IMR-90 (cell line): Measurements from ENCODE around the gene ATOSB. TPM values are rescaled to one million over a fixed set of nuclear protein-coding genes. Genes with fewer than 3 reads are reported as not detected.

Experiments
- ATAC-seq: fragments of 200-7000 bp; cut with Tn5 transposase; 2 replicates; pipeline ENCODE4 v1.9.1; 2020; ENCODE audit warnings: low read depth, mild to moderate bottlenecking, moderate library complexity
- BruUV-seq: library from RNA; stranded (reverse); fragments of 400-500 nt; replicated peaks from 2 replicates; lab custom pipeline; 2021; lab: Mats Ljungman, UMichigan
- CTCF ChIA-PET: fragments of 300-600 bp; formaldehyde crosslinking; extraction: SDS; loops from one replicate; lab custom pipeline; 2021; ENCODE audit warnings: antibody characterized with exemption; lab: Yijun Ruan, JAX
- POLR2A ChIA-PET: fragments of 300-600 bp; sonication (Branson Sonifier 250); formaldehyde crosslinking; loops from one replicate; lab custom pipeline; 2022; ENCODE audit warnings: antibody characterized with exemption; ENCODE audit not compliant: unreplicated experiment; lab: Charles Lee
- DNase-seq: peaks from one replicate; pipeline ENCODE4 v3.0.0; 2013
- H2AFZ ChIP-seq: replicated peaks from 2 replicates; pipeline ENCODE3; 2013; ENCODE audit warnings: low read length, mild to moderate bottlenecking; ENCODE audit not compliant: poor library complexity
- H2AK5ac ChIP-seq: 2 replicates; pipeline ENCODE4 v1.6.1; 2013; ENCODE audit warnings: low read depth, low read length, inconsistent platforms
- H2AK9ac ChIP-seq: replicated peaks from 2 replicates; pipeline ENCODE3; 2013; ENCODE audit warnings: mild to moderate bottlenecking, low read depth, low read length, moderate library complexity; ENCODE audit not compliant: poor library complexity
- H2BK120ac ChIP-seq: 2 replicates; pipeline ENCODE4 v1.6.1; 2013; ENCODE audit warnings: low read depth, low read length, inconsistent platforms
- H2BK15ac ChIP-seq: 3 replicates; pipeline ENCODE4 v1.6.1; 2013; ENCODE audit warnings: low read depth, low read length, inconsistent platforms
- H2BK20ac ChIP-seq: 2 replicates; pipeline ENCODE4 v1.6.1; 2013; ENCODE audit warnings: low read depth, mild to moderate bottlenecking, inconsistent platforms, low read length, moderate library complexity
- H2BK5ac ChIP-seq: 2 replicates; pipeline ENCODE4 v1.6.1; 2013; ENCODE audit warnings: mild to moderate bottlenecking, low read depth, low read length, inconsistent platforms; ENCODE audit not compliant: poor library complexity, severe bottlenecking
- H3K14ac ChIP-seq: replicated peaks from 2 replicates; pipeline ENCODE4 v1.6.1; 2013; ENCODE audit warnings: low read depth, low read length, inconsistent platforms
- H3K18ac ChIP-seq: 2 replicates; pipeline ENCODE4 v1.6.1; 2013; ENCODE audit warnings: low read depth, low read length, control low read depth
- H3K23ac ChIP-seq: 2 replicates; pipeline ENCODE4 v1.6.1; 2013; ENCODE audit warnings: low read depth, low read length, inconsistent platforms
- H3K27ac ChIP-seq: 2 replicates; pipeline ENCODE4 v1.5.1; 2013; ENCODE audit warnings: mild to moderate bottlenecking, control low read depth, low read length; ENCODE audit not compliant: insufficient read depth
- H3K27me3 ChIP-seq: 2 replicates; pipeline ENCODE4 v1.6.1; 2013; ENCODE audit warnings: low read length; ENCODE audit not compliant: control insufficient read depth, insufficient read depth
- H3K36me3 ChIP-seq: 2 replicates; pipeline ENCODE4 v1.6.1; 2013; ENCODE audit warnings: low read length, mixed read lengths; ENCODE audit not compliant: control insufficient read depth, insufficient read depth
- H3K4ac ChIP-seq: 2 replicates; pipeline ENCODE4 v1.6.1; 2013; ENCODE audit warnings: low read depth, low read length, inconsistent platforms
- H3K4me1 ChIP-seq: 2 replicates; pipeline ENCODE4 v1.6.1; 2013; ENCODE audit warnings: low read length, mixed read lengths; ENCODE audit not compliant: control insufficient read depth, insufficient read depth
- H3K4me2 ChIP-seq: 2 replicates; pipeline ENCODE4 v1.6.1; 2013; ENCODE audit warnings: low read depth, mild to moderate bottlenecking, control low read depth, low read length, moderate library complexity
- H3K4me3 ChIP-seq: 2 replicates; pipeline ENCODE4 v1.5.1; 2013; ENCODE audit warnings: low read depth, mild to moderate bottlenecking, control low read depth, low read length, moderate library complexity; ENCODE audit not compliant: insufficient read depth
- H3K56ac ChIP-seq: 2 replicates; pipeline ENCODE4 v1.6.1; 2013; ENCODE audit warnings: low read length, inconsistent platforms; ENCODE audit not compliant: insufficient read depth; ENCODE audit errors: extremely low read depth
- H3K79me1 ChIP-seq, 2 experiments: 2 replicates each; pipeline ENCODE4 v1.6.1; 2013; ENCODE audit warnings: low read length in 2 of 2, inconsistent platforms in 1 of 2, low read depth in 1 of 2
- H3K9ac ChIP-seq: 2 replicates; pipeline ENCODE4 v1.6.1; 2013; ENCODE audit warnings: low read depth, low read length, control low read depth
- H3K9me1 ChIP-seq: 2 replicates; pipeline ENCODE4 v1.6.1; 2013; ENCODE audit warnings: low read length, inconsistent platforms; ENCODE audit not compliant: insufficient read depth
- H3K9me3 ChIP-seq: 2 replicates; pipeline ENCODE4 v1.6.1; 2013; ENCODE audit warnings: low read length; ENCODE audit not compliant: control insufficient read depth, insufficient read depth
- H4K20me1 ChIP-seq: 2 replicates; pipeline ENCODE4 v1.6.1; 2013; ENCODE audit warnings: low read length, inconsistent platforms; ENCODE audit not compliant: insufficient read depth
- H4K5ac ChIP-seq: 2 replicates; pipeline ENCODE4 v1.6.1; 2013; ENCODE audit warnings: mild to moderate bottlenecking, low read depth, low read length, control low read depth
- H4K8ac ChIP-seq, 2 experiments: 2 replicates each; pipeline ENCODE4 v1.6.1; 2013; ENCODE audit warnings: low read depth in 2 of 2, low read length in 2 of 2, control low read depth in 1 of 2, inconsistent platforms in 1 of 2
- H4K91ac ChIP-seq: 2 replicates; pipeline ENCODE4 v1.6.1; 2013; ENCODE audit warnings: low read depth, low read length, inconsistent platforms; ENCODE audit not compliant: insufficient read depth
- BHLHE40 ChIP-seq: fragments of 150-350 bp; IDR thresholded peaks from 2 replicates; pipeline ENCODE4 v1.6.1; 2016; ENCODE audit warnings: mild to moderate bottlenecking, low read depth, low read length
- CEBPB ChIP-seq: IDR thresholded peaks from 2 replicates; pipeline ENCODE4 v1.6.1; 2012; ENCODE audit warnings: low read depth, low read length, improper control_type of control experiment
- CHD1 ChIP-seq: IDR thresholded peaks from 2 replicates; pipeline ENCODE4 v1.6.1; 2012; ENCODE audit warnings: low read depth, low read length, improper control_type of control experiment
- FOS ChIP-seq: fragments of 150-350 bp; IDR thresholded peaks from 2 replicates; pipeline ENCODE4 v1.6.1; 2016; ENCODE audit warnings: low read depth, low read length
- NFE2L2 ChIP-seq: fragments of 150-350 bp; IDR thresholded peaks from 2 replicates; pipeline ENCODE4 v1.6.1; 2016; ENCODE audit warnings: low read depth, mild to moderate bottlenecking, low read length
- POLR2A ChIP-seq: IDR thresholded peaks from 2 replicates; pipeline ENCODE4 v1.6.1; 2012; ENCODE audit warnings: mild to moderate bottlenecking, low read depth, low read length
- RAD21 ChIP-seq: IDR thresholded peaks from 2 replicates; pipeline ENCODE4 v1.6.1; 2012; ENCODE audit warnings: low read length, improper control_type of control experiment
- RCOR1 ChIP-seq: IDR thresholded peaks from 2 replicates; pipeline ENCODE4 v1.6.1; 2012; ENCODE audit warnings: mild to moderate bottlenecking, low read length, improper control_type of control experiment; ENCODE audit not compliant: insufficient replicate concordance
- RFX5 ChIP-seq: IDR thresholded peaks from 2 replicates; pipeline ENCODE4 v1.8.0; 2012; ENCODE audit warnings: low read depth, mild to moderate bottlenecking, low read length, moderate library complexity
- whole genome bisulfite sequencing, 2 experiments: methylation state at CpG; one replicate each; pipeline versions ENCODE4 v1.1.5 to v1.1.7; 2013; ENCODE audit warnings: missing lambda C conversion rate in 2 of 2; ENCODE audit not compliant: insufficient read length in 1 of 2; ENCODE audit errors: extremely low coverage in 2 of 2; 5-methylcytosine and 5-hydroxymethylcytosine counted together
- dilution Hi-C: fragments of 300-500 bp; cut with HindIII; formaldehyde crosslinking; loops from one replicate; pipeline ENCODE4 v1.14.3; 2018; ENCODE audit warnings: low sequenced_read_pairs; ENCODE audit not compliant: unreplicated experiment
- in situ Hi-C: fragments of 300-500 bp; cut with MboI; formaldehyde crosslinking; loops from 3 replicates; pipeline ENCODE4 v1.14.3; 2019; ENCODE audit warnings: low sequenced_read_pairs, inconsistent platforms, mixed read lengths
- intact Hi-C: fragments of 100-400 bp; cut with micrococcal nuclease; formaldehyde crosslinking; loops from 2 replicates; pipeline ENCODE4 v1.10.0; 2022
- polyA plus RNA-seq, 3 experiments: library from polyadenylated mRNA; depleted of rRNA; stranded (reverse); fragments of >200 nt; gene quantifications; 2 replicates each; pipeline ENCODE4 v1.2.3, GENCODE V29; 2012; ENCODE audit warnings: low replicate concordance in 1 of 3
- total RNA-seq: library from RNA; depleted of rRNA; stranded (reverse); fragments of >200 nt; gene quantifications from 2 replicates; pipeline ENCODE4 v1.2.3, GENCODE V29; 2012
- TF ChIP-seq, protein P1 (sequence below): fragments of 150-350 bp; IDR thresholded peaks from 2 replicates; pipeline ENCODE4 v1.6.1; 2017; ENCODE audit warnings: mild to moderate bottlenecking, antibody characterized with exemption, low read length, low read depth
- TF ChIP-seq, protein P2 (sequence below): fragments of 150-350 bp; IDR thresholded peaks from 2 replicates; pipeline ENCODE4 v1.6.1; 2016; ENCODE audit warnings: low read depth, mild to moderate bottlenecking, low read length, moderate library complexity, borderline replicate concordance

The ATOSB gene
- total and polyA plus RNA-seq, 2 of the 4 experiments (the other 2 are of a cell fraction) = 12.0 to 40.2 TPM

DNA sequence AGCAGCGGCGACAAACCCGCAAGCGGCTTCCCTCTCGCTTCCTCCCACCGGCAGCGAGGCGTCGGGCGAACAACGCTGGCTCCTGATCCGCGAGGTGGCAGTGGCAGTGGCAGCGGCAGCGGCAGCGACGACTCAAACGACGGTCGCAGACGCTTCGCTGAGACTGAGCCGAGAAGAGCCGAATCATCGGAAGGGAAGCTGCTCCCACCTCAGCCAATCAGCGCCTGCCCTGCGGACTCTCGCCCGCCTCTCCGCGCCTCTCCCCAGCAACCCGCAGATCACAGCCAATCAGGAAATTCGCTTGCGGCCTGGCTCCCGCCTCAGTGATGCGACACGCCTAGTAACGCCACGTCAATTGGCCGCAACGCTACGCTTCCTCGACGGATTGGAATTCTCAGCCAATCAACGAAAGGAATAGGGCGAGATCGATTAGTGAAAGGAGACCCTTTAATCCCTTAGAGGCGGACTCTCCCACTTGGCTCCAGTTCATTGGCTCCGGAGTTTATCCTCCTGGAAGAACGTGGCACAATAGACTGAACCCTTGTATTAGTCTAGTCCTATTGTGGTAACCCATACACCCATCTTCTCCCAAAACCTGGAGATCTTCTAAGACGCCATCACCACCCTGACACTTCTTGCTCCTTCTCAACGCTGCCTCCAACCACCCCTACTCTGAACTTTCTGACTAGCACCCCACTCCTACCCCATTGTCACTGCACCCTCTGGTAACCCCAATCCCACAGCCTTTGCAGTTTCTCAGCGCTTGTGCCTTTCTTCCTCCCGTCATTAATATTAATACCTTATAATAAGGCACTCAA, 43.0 kb downstream of the ATOSB start, which contains the start of gene VCP:
Gene VCP, minus strand, starts transcription at position 165 of the 818 bp plus-strand sequence. CDS start 272 bp downstream, outside the sequence.
- in situ Hi-C loops = no loop called here
- Histone ChIP-seq H2AK5ac (peak within 1 kb of the TSS; percentile 90), H3K4ac (peak within 1 kb of the TSS; percentile 86), H2BK120ac (peak within 1 kb of the TSS; percentile 44), H4K91ac (peak within 1 kb of the TSS; percentile 72), H3K4me1 (peaks cover 12% of the 10 kb centered on the region), H4K8ac (peak within 1 kb of the TSS; percentile 74 to 99), H3K23ac (peak within 1 kb of the TSS; percentile 90), H3K9me3 (no peaks in the 10 kb centered on the region), H3K9me1 (peaks cover 32% of the 10 kb centered on the region), H3K27ac (peak within 1 kb of the TSS; percentile 91), H2BK5ac (peak within 1 kb of the TSS; percentile 86), H3K9ac (peak within 1 kb of the TSS; percentile 82), H3K27me3 (no peaks in the 10 kb centered on the region), H2AK9ac (peak within 1 kb of the TSS; percentile 97), H2BK20ac (peak within 1 kb of the TSS; percentile 50), H3K14ac (peak within 1 kb of the TSS; percentile 81), H3K79me1 (peaks cover 9 to 61% of the 10 kb centered on the region in 2 experiments; a peak in 3 of 4 replicates), H3K18ac (peak within 1 kb of the TSS; percentile 28), H3K56ac (peak within 1 kb of the TSS; percentile 80), H3K4me2 (peak within 1 kb of the TSS; percentile 97), H2BK15ac (peak within 1 kb of the TSS; percentile 69; the same call in 1 of the 3 replicates), H2AFZ (peak within 1 kb of the TSS; percentile 91), H4K20me1 (peaks cover 48% of the 10 kb centered on the region), H3K36me3 (peaks cover 8% of the 10 kb centered on the region), H4K5ac (peak within 1 kb of the TSS; percentile 81), H3K4me3 (peak within 1 kb of the TSS; percentile 70)
- DNase-seq (peak; percentile 99), ATAC-seq (peak; percentile 88)
- POLR2A ChIA-PET = interaction anchor here (0.6 to 1.0 kb wide), 3 partner anchors 8 to 38 kb away, joined by 3 to 4 read pairs (median 4); no protein-coding TSS in a partner anchor
- TF ChIP-seq CHD1 (no peak), BHLHE40 (no peak; the same call in 1 of the 2 replicates), RFX5 (peak; percentile 99), RCOR1 (no peak), RAD21 (no peak), FOS (peak; percentile 57; the same call in 1 of the 2 replicates), POLR2A (peak; percentile 96), CEBPB (no peak), NFE2L2 (peak; percentile 30; the same call in 1 of the 2 replicates)
- TF ChIP-seq, protein P1, sequence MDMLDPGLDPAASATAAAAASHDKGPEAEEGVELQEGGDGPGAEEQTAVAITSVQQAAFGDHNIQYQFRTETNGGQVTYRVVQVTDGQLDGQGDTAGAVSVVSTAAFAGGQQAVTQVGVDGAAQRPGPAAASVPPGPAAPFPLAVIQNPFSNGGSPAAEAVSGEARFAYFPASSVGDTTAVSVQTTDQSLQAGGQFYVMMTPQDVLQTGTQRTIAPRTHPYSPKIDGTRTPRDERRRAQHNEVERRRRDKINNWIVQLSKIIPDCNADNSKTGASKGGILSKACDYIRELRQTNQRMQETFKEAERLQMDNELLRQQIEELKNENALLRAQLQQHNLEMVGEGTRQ = no peak; the same call in 1 of the 2 replicates
- TF ChIP-seq, protein P2, sequence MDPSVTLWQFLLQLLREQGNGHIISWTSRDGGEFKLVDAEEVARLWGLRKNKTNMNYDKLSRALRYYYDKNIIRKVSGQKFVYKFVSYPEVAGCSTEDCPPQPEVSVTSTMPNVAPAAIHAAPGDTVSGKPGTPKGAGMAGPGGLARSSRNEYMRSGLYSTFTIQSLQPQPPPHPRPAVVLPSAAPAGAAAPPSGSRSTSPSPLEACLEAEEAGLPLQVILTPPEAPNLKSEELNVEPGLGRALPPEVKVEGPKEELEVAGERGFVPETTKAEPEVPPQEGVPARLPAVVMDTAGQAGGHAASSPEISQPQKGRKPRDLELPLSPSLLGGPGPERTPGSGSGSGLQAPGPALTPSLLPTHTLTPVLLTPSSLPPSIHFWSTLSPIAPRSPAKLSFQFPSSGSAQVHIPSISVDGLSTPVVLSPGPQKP = no peak
- intact Hi-C loops = loop anchor here (2.0 to 10.0 kb wide), 2 partner anchors 84 to 308 kb away; partner anchors contain the start of gene DNAJB5
- BruUV-seq = no TSS peak
- CTCF ChIA-PET = interaction anchor here (1.0 to 1.4 kb wide), 2 partner anchors 88 to 173 kb away, joined by 3 to 4 read pairs; no protein-coding TSS in a partner anchor
- 4% methylated on average over 35 of the region's 54 CpGs; no CpG with 5 or more reads in 1 of the 2 experiments for WGBS, 2 experiments
- dilution Hi-C loops = no loop called here
